COR-L47 (cell line): Measurements from ENCODE around the gene SELENOV.

Experiments used
- DNase-seq: peaks from one replicate; lab custom pipeline; 2025; lab: John Stamatoyannopoulos, UW

SELENOV gene

DNA sequence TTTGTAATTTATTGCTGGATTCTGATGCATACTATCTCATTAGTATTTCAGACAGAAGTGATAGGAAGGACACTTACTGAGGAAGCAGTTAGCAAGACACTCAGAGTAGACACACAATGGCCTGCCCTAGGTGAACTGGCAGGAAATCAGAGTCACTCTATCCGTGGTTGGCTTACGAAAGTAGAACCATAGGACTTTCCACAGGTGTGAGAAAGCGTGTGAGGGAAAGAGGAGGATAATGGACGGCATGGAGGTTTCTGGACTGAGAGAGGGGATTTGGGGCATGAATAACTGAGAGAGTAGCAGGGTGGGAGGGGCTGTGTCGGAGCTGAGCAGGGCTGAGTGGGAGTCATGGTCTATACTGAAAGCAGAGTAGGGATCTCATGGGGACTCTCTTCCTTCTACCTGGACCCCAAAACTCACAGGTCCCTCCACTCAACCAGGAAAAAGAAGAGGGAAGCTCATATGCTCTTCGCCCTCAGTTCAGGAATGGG, 43.7 kb downstream of the SELENOV start:
- no peak for DNase-seq

GRCh38 chr19:39563408-39563807, 48.5 kb downstream of the SELENOV start:
- DNase-seq: no peak

GRCh38 chr19:39566064-39566463, 51.1 kb downstream of the SELENOV start:
- DNase-seq: no peak

DNA sequence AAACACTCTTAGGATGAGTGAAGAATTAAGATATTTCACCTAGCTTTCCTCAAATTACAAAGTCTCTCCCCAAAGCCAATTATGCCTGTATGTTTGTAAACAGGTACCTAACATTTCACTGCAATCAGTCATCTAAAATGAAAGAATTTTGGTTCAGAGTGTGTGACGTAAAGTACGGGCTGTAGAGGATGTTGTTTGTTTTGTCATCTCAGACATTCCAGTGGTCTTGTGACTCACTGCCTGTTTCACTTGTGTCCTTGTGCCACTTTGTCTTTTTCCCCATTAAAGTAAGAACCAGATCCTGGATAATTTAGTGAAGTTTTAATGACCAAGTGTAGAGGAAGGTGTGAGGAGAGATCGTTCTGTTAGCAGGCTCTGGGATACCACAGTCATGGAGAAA, 53.7 kb downstream of the SELENOV start:
- no peak for DNase-seq
